ENCODE measurements around the gene HMGB3.

DNA sequence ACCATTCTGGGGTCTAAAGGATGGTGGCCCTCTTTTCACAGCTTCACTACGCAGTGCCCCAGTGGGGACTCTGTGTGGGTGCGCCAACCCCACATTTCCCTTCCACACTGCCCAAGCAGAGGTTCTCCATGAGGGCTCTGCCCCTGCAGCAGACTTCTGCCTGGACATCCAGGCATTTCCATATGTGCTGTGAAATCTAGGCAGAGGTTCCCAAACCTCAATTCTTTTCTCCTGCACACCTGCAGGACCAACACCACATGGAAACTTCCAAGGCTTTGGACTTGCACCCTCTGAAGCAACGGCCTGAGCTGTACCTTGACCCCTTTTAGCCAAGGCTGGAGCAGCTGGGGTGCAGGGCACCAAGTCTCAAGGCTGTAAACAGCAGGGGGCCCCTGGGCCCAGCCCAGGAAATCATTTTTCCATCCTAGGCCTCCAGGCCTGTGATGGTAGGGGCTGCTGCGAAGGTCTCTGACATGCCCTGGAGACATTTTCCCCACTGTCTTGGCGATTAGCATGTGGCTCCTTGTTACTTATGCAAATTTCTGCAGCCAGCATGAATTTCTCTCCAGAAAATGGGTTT, 30.1 kb downstream of the HMGB3 start:
- TF ChIP-seq, protein P1, sequence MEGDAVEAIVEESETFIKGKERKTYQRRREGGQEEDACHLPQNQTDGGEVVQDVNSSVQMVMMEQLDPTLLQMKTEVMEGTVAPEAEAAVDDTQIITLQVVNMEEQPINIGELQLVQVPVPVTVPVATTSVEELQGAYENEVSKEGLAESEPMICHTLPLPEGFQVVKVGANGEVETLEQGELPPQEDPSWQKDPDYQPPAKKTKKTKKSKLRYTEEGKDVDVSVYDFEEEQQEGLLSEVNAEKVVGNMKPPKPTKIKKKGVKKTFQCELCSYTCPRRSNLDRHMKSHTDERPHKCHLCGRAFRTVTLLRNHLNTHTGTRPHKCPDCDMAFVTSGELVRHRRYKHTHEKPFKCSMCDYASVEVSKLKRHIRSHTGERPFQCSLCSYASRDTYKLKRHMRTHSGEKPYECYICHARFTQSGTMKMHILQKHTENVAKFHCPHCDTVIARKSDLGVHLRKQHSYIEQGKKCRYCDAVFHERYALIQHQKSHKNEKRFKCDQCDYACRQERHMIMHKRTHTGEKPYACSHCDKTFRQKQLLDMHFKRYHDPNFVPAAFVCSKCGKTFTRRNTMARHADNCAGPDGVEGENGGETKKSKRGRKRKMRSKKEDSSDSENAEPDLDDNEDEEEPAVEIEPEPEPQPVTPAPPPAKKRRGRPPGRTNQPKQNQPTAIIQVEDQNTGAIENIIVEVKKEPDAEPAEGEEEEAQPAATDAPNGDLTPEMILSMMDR (IDR thresholded peaks at IDR 0.05), result no peak
- no peak for TF ChIP-seq POLR2A (IDR thresholded peaks at IDR 0.05)
- TF ChIP-seq POLR2AphosphoS5 (IDR thresholded peaks at IDR 0.05), result no peak
- TF ChIP-seq EP300 (IDR thresholded peaks at IDR 0.05), result no peak
